NB4 (cell line): ENCODE measurements around the gene SORBS1.

Source experiments
- DNase-seq: peaks from one replicate; pipeline ENCODE4 v3.0.0; 2010; ENCODE audit warnings: low read depth
- H3K4me3 ChIP-seq: one replicate; pipeline ENCODE4 v1.5.1; 2011; ENCODE audit warnings: mild to moderate bottlenecking, low read depth, low read length, moderate library complexity
- CTCF ChIP-seq: IDR thresholded peaks from one replicate; pipeline ENCODE4 v1.5.1; 2012; ENCODE audit warnings: low read depth, low read length
- MAX ChIP-seq: IDR thresholded peaks from 2 replicates; pipeline ENCODE4 v1.6.1; 2011; ENCODE audit warnings: low read depth, low read length
- MYC ChIP-seq: IDR thresholded peaks from 2 replicates; pipeline ENCODE4 v1.6.1; 2011; ENCODE audit warnings: low read depth, low read length
- POLR2A ChIP-seq: IDR thresholded peaks from 2 replicates; pipeline ENCODE4 v1.6.1; 2011; ENCODE audit warnings: mild to moderate bottlenecking; ENCODE audit not compliant: insufficient read length; ENCODE audit errors: extremely low read depth

SORBS1 gene

GRCh38 chr10:95287281-95287680 is 273.9 kb downstream of the SORBS1 start:
- no peak overlapping the region for H3K4me3 ChIP-seq
- DNase-seq: no peak

GRCh38 chr10:95286707-95287106 is 274.5 kb downstream of the SORBS1 start:
- H3K4me3 ChIP-seq: no peak overlapping the region
- no peak for DNase-seq
- TF ChIP-seq POLR2A: no peak
- no peak for TF ChIP-seq MAX
- TF ChIP-seq MYC: no peak
- TF ChIP-seq CTCF: no peak

More at GRCh38 chr10:95287281-95287680, 273.9 kb downstream of the SORBS1 start:
- no peak for TF ChIP-seq MYC
- TF ChIP-seq CTCF: no peak
- TF ChIP-seq POLR2A: no peak
- TF ChIP-seq MAX: no peak

- TF ChIP-seq MAX (no peak), POLR2A (no peak), CTCF (no peak), MYC (no peak)
- no peak overlapping the region for H3K4me3 ChIP-seq
- no peak for DNase-seq
Measured at GRCh38 chr10:95285556-95285955, 275.6 kb downstream of the SORBS1 start.

GRCh38 chr10:95284807-95285206 is 276.4 kb downstream of the SORBS1 start:
- H3K4me3 ChIP-seq: no peak overlapping the region
- no peak for TF ChIP-seq MAX
- TF ChIP-seq MYC: no peak
- TF ChIP-seq CTCF: no peak
- TF ChIP-seq POLR2A: no peak
- DNase-seq: no peak

- no peak for DNase-seq
- no peak overlapping the region for H3K4me3 ChIP-seq
- TF ChIP-seq POLR2A: no peak
- no peak for TF ChIP-seq MYC
- TF ChIP-seq CTCF: no peak
- TF ChIP-seq MAX: no peak
Measured at GRCh38 chr10:95282107-95282506, 279.1 kb downstream of the SORBS1 start.

- DNase-seq: no peak
- no peak for TF ChIP-seq MYC
- TF ChIP-seq MAX: no peak
- no peak for TF ChIP-seq CTCF
- TF ChIP-seq POLR2A: no peak
Measured at GRCh38 chr10:95281206-95281605, 280.0 kb downstream of the SORBS1 start.

More at GRCh38 chr10:95281206-95281605, 280.0 kb downstream of the SORBS1 start:
- H3K4me3 ChIP-seq: no peak overlapping the region
